IgD-negative memory B cell (primary cell): ENCODE data around the gene TNK2. TPM values are rescaled to one million over a fixed set of nuclear protein-coding genes. Genes with fewer than 3 reads are reported as not detected.

Experiments used
- H3K27ac Mint-ChIP-seq, 3 donors: one replicate each; pipeline ENCODE4 v1.8.0; 2020 to 2022; ENCODE audit warnings: mild to moderate bottlenecking in 3 of 3, mixed read lengths in 3 of 3, moderate library complexity in 1 of 3
- H3K27me3 Mint-ChIP-seq: one replicate; pipeline ENCODE4 v1.8.0; 2021; ENCODE audit warnings: mixed read lengths
- H3K36me3 Mint-ChIP-seq: one replicate; pipeline ENCODE4 v1.8.0; 2020; ENCODE audit warnings: mild to moderate bottlenecking, mixed read lengths
- H3K4me1 Mint-ChIP-seq, 3 donors: one replicate each; pipeline ENCODE4 v1.8.0; 2020 to 2022; ENCODE audit warnings: mixed read lengths in 3 of 3, mild to moderate bottlenecking in 1 of 3
- H3K4me3 Mint-ChIP-seq, 4 donors: one replicate each; pipeline ENCODE4 v1.8.0; 2020 to 2022; ENCODE audit warnings: mild to moderate bottlenecking in 4 of 4, mixed read lengths in 4 of 4, moderate library complexity in 3 of 4
- H3K9me3 Mint-ChIP-seq, 3 donors: one replicate each; pipeline ENCODE4 v1.8.0; 2020 to 2021; ENCODE audit warnings: mixed read lengths in 3 of 3, mild to moderate bottlenecking in 1 of 3
- polyA plus RNA-seq: library from polyadenylated mRNA; unstranded; fragments of 300-500 nt; fragmentation: Illumina TruSeq; gene quantifications from one replicate; pipeline ENCODE4 v1.2.3, GENCODE V29; 2021

Gene TNK2
- polyA plus RNA-seq, 1 donor from 2014 or later: 6.1 TPM

- Mint-ChIP-seq H3K9me3 (no peaks in the 10 kb centered on the region), H3K4me3 (peak overlapping the region in 3 of 4 donors; percentile 44 to 60 (median 44)), H3K27me3 (peaks cover 4% of the 10 kb centered on the region), H3K27ac (peak overlapping the region in 2 of 3 donors; percentile 12 to 31), H3K36me3 (no peaks in the 10 kb centered on the region), H3K4me1 (peaks cover 6 to 7% (median 6%) of the 10 kb centered on the region in 3 donors)
Measured at GRCh38 chr3:195850857-195851543, 57.4 kb downstream of the TNK2 start.

- H3K4me1 Mint-ChIP-seq: peaks cover 6 to 7% (median 6%) of the 10 kb centered on the region in 3 donors
- no peak overlapping the region for H3K4me3 Mint-ChIP-seq
- peak overlapping the region in 1 of 3 donors; percentile 11 for H3K27ac Mint-ChIP-seq
- peaks cover 4% of the 10 kb centered on the region for H3K27me3 Mint-ChIP-seq
- H3K9me3 Mint-ChIP-seq: no peaks in the 10 kb centered on the region
- no peaks in the 10 kb centered on the region for H3K36me3 Mint-ChIP-seq
Measured at GRCh38 chr3:195849322-195850074, 58.9 kb downstream of the TNK2 start.

GRCh38 chr3:195847055-195847950, 61.0 kb downstream of the TNK2 start:
- Mint-ChIP-seq H3K27ac (no peak overlapping the region), H3K4me1 (peaks cover 6 to 7% (median 6%) of the 10 kb centered on the region in 3 donors)

GRCh38 chr3:195845483-195845882, 62.9 kb downstream of the TNK2 start:
- no peaks in the 10 kb centered on the region for H3K36me3 Mint-ChIP-seq
- H3K4me3 Mint-ChIP-seq: no peak overlapping the region
- H3K9me3 Mint-ChIP-seq: no peaks in the 10 kb centered on the region
- no peak overlapping the region for H3K27ac Mint-ChIP-seq
- peaks cover 0 to 2% (median 0%) of the 10 kb centered on the region in 3 donors for H3K4me1 Mint-ChIP-seq
- peaks cover 1% of the 10 kb centered on the region for H3K27me3 Mint-ChIP-seq

More at GRCh38 chr3:195847055-195847950, 61.0 kb downstream of the TNK2 start:
- H3K27me3 Mint-ChIP-seq: peaks cover 6% of the 10 kb centered on the region
- no peaks in the 10 kb centered on the region for H3K9me3 Mint-ChIP-seq
- H3K4me3 Mint-ChIP-seq: no peak overlapping the region
- no peaks in the 10 kb centered on the region for H3K36me3 Mint-ChIP-seq

- Mint-ChIP-seq H3K27me3 (peaks cover 1% of the 10 kb centered on the region), H3K4me1 (peaks cover 0 to 2% (median 0%) of the 10 kb centered on the region in 3 donors), H3K4me3 (no peak overlapping the region), H3K36me3 (no peaks in the 10 kb centered on the region), H3K27ac (no peak overlapping the region), H3K9me3 (no peaks in the 10 kb centered on the region)
Measured at GRCh38 chr3:195844671-195845218, 63.6 kb downstream of the TNK2 start.

- Mint-ChIP-seq H3K27ac (no peak overlapping the region), H3K9me3 (no peaks in the 10 kb centered on the region), H3K4me1 (peaks cover 5 to 8% (median 7%) of the 10 kb centered on the region in 3 donors), H3K4me3 (peak overlapping the region in 1 of 4 donors; percentile 57), H3K36me3 (peaks cover 2% of the 10 kb centered on the region), H3K27me3 (peaks cover 5% of the 10 kb centered on the region)
Measured at GRCh38 chr3:195839260-195840010, 68.9 kb downstream of the TNK2 start.

GRCh38 chr3:195838714-195839113, 69.6 kb downstream of the TNK2 start:
- no peaks in the 10 kb centered on the region for H3K9me3 Mint-ChIP-seq
- H3K27ac Mint-ChIP-seq: peak overlapping the region in 1 of 3 donors; percentile 25
- H3K27me3 Mint-ChIP-seq: peaks cover 5% of the 10 kb centered on the region

GRCh38 chr3:195836476-195837135, 71.7 kb downstream of the TNK2 start:
- peaks cover 4% of the 10 kb centered on the region for H3K27me3 Mint-ChIP-seq
- no peak overlapping the region for H3K27ac Mint-ChIP-seq
- H3K36me3 Mint-ChIP-seq: peaks cover 2% of the 10 kb centered on the region
- H3K4me1 Mint-ChIP-seq: peaks cover 7 to 9% (median 8%) of the 10 kb centered on the region in 3 donors
- H3K4me3 Mint-ChIP-seq: no peak overlapping the region
- H3K9me3 Mint-ChIP-seq: peaks cover 0 to 1% (median 0%) of the 10 kb centered on the region in 3 donors

More at GRCh38 chr3:195838714-195839113, 69.6 kb downstream of the TNK2 start:
- peaks cover 2% of the 10 kb centered on the region for H3K36me3 Mint-ChIP-seq
- H3K4me1 Mint-ChIP-seq: peaks cover 5 to 8% (median 7%) of the 10 kb centered on the region in 3 donors
- H3K4me3 Mint-ChIP-seq: peak overlapping the region in 3 of 4 donors; percentile 14 to 57 (median 32)

GRCh38 chr3:195835791-195836190, 72.6 kb downstream of the TNK2 start:
- Mint-ChIP-seq H3K4me1 (peaks cover 7 to 9% (median 8%) of the 10 kb centered on the region in 3 donors), H3K27ac (peak overlapping the region in 1 of 3 donors; percentile 59), H3K4me3 (no peak overlapping the region), H3K36me3 (peaks cover 2% of the 10 kb centered on the region), H3K9me3 (peaks cover 0 to 4% (median 0%) of the 10 kb centered on the region in 3 donors), H3K27me3 (peaks cover 4% of the 10 kb centered on the region)

GRCh38 chr3:195834675-195835583, 73.4 kb downstream of the TNK2 start:
- no peak overlapping the region for H3K27ac Mint-ChIP-seq
- peaks cover 4% of the 10 kb centered on the region for H3K27me3 Mint-ChIP-seq
- H3K9me3 Mint-ChIP-seq: peaks cover 0 to 7% (median 0%) of the 10 kb centered on the region in 3 donors
- H3K4me1 Mint-ChIP-seq: peaks cover 7 to 9% (median 8%) of the 10 kb centered on the region in 3 donors
- no peak overlapping the region for H3K4me3 Mint-ChIP-seq
- peaks cover 2% of the 10 kb centered on the region for H3K36me3 Mint-ChIP-seq

- Mint-ChIP-seq H3K4me3 (no peak overlapping the region), H3K9me3 (peaks cover 0 to 7% (median 0%) of the 10 kb centered on the region in 3 donors), H3K27me3 (peaks cover 1% of the 10 kb centered on the region), H3K27ac (no peak overlapping the region), H3K4me1 (peaks cover 0 to 4% (median 0%) of the 10 kb centered on the region in 3 donors), H3K36me3 (peaks cover 1% of the 10 kb centered on the region)
Measured at GRCh38 chr3:195829897-195830254, 78.5 kb downstream of the TNK2 start.

- H3K4me3 Mint-ChIP-seq: no peak overlapping the region
- no peak overlapping the region for H3K27ac Mint-ChIP-seq
- peaks cover 0 to 7% (median 0%) of the 10 kb centered on the region in 3 donors for H3K9me3 Mint-ChIP-seq
- H3K27me3 Mint-ChIP-seq: peaks cover 3% of the 10 kb centered on the region
- peaks cover 0 to 4% (median 0%) of the 10 kb centered on the region in 3 donors for H3K4me1 Mint-ChIP-seq
- H3K36me3 Mint-ChIP-seq: peaks cover 1% of the 10 kb centered on the region
Measured at GRCh38 chr3:195828762-195829161, 79.6 kb downstream of the TNK2 start.
